Psoas muscle (tissue), 8 donors: ENCODE data around the gene MAPK9. TPM values are rescaled to one million over a fixed set of nuclear protein-coding genes. Genes with fewer than 3 reads are reported as not detected.

Experiments
- ATAC-seq, 4 donors: fragments of 200-7000 bp; cut with Tn5 transposase; one replicate each; pipeline ENCODE4 v1.9.1; 2020; ENCODE audit warnings: moderate library complexity in 3 of 4, mild to moderate bottlenecking in 2 of 4
- DNase-seq, 2 donors: peaks; one replicate each; pipeline ENCODE4 v3.0.0-alpha.2; 2020
- H3K27ac ChIP-seq: fragments of 200-600 bp; one replicate; pipeline ENCODE4 v1.8.0; 2022
- H3K27me3 ChIP-seq, 3 donors: fragments of 200-600 bp in 1 of 3; one replicate each; pipeline versions ENCODE4 v1.6.1 to v1.8.0; 2013 to 2022; ENCODE audit warnings: low read length in 2 of 3, mild to moderate bottlenecking in 2 of 3, moderate library complexity in 1 of 3; ENCODE audit not compliant: insufficient read depth in 3 of 3
- H3K36me3 ChIP-seq, 2 donors: fragments of 200-600 bp in 1 of 2; one replicate each; pipeline versions ENCODE4 v1.6.1 to v1.8.0; 2013 to 2022; ENCODE audit warnings: low read depth in 1 of 2, mild to moderate bottlenecking in 1 of 2, moderate library complexity in 1 of 2; ENCODE audit not compliant: insufficient read depth in 1 of 2
- H3K4me1 ChIP-seq: fragments of 200-600 bp; one replicate; pipeline ENCODE4 v1.8.0; 2022
- H3K4me3 ChIP-seq: fragments of 200-600 bp; one replicate; pipeline ENCODE4 v1.8.0; 2022; ENCODE audit warnings: mild to moderate bottlenecking
- H3K9me3 ChIP-seq: fragments of 200-600 bp; one replicate; pipeline ENCODE4 v1.8.0; 2022
- WGBS, 3 donors: extraction: QIAGEN DNeasy Blood & Tissue Kit; methylation state at CpG; one replicate each; pipeline versions ENCODE4 v1.1.6 to v1.1.7; 2013; 5-methylcytosine and 5-hydroxymethylcytosine counted together
- intact Hi-C, 2 donors: fragments of 100-400 bp; cut with DNase I; formaldehyde crosslinking; loops; one replicate each; pipeline versions ENCODE4 v1.11.0 to v1.14.2; 2022
- polyA plus RNA-seq, 3 donors: library from polyadenylated mRNA; stranded (reverse); fragments of 200-250 nt; gene quantifications; one replicate each; pipeline ENCODE4 v1.2.3, GENCODE V29; 2013
- total RNA-seq, 4 donors: library from RNA; stranded (reverse); fragmentation: NEBNext Ultra II Directional in 2 of 4; extraction: Animal tissue kit (Norgen Biotek cat#: 25700) in 2 of 4; gene quantifications; one replicate each; pipeline versions ENCODE4 v1.2.1 to v1.2.4, GENCODE V29; 2021 to 2023
- TF ChIP-seq, protein P1 (sequence below): fragments of 200-600 bp; IDR thresholded peaks from one replicate; pipeline ENCODE4 v1.8.0; 2022; ENCODE audit warnings: antibody characterized with exemption
- donor health status: healthy with polysubstance abuse.
- donor health status: DM: no; HTN: no; CAD: no; lungs with moderate emphysema.
- donor health status: Bipolar disorder and iron deficiency.
- donor health status: healthy.
- donor health status: DM: yes; HTN: yes; CAD: no.
- donor health status: DM: no; HTN: no; CAD: no.
- donor health status: DM: no; HTN: no; CAD: no.
- donor health status: DM: yes; HTN: yes; CAD: no.

MAPK9 gene
- total and polyA plus RNA-seq, 7 donors, result 16.1 to 40.1 (median 34.3) TPM

DNA sequence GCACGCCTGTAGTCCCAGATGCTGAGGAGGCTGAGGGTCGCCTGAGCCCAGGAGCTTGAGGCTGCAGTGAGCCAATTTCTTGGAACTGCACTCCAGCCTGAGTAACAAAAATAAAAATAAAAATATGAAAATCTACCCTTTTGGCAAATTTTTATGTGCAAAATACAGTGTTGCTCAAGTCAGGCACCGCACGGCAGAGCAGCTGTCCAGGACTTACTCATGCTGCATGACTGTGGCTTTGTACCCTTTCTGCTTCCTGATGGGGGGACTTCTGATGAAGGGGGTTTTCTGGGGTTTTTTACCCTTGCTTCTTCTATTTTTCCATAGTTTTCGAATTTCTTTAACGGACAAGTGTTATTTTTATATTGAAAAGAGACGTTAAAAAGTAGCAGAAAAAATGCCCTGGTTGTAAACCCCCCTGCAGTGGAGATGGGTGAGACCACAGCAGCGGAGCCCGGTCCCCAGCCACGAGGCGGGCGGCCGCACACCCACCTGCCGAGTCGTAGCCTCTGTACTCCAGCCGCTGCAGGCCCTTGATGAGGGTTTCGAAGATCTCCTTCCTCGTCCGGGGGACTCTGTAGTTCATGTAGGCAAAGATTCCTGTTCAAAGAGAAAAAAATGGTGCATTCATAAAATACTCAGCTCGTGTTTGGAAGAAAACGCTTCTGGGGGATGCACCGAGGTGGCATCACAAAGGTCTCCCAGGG lies 46.3 kb upstream of the MAPK9 start:
- peaks cover 0 to 2% (median 0%) of the 10 kb centered on the region in 3 donors for H3K27me3 ChIP-seq
- TF ChIP-seq, protein P1, sequence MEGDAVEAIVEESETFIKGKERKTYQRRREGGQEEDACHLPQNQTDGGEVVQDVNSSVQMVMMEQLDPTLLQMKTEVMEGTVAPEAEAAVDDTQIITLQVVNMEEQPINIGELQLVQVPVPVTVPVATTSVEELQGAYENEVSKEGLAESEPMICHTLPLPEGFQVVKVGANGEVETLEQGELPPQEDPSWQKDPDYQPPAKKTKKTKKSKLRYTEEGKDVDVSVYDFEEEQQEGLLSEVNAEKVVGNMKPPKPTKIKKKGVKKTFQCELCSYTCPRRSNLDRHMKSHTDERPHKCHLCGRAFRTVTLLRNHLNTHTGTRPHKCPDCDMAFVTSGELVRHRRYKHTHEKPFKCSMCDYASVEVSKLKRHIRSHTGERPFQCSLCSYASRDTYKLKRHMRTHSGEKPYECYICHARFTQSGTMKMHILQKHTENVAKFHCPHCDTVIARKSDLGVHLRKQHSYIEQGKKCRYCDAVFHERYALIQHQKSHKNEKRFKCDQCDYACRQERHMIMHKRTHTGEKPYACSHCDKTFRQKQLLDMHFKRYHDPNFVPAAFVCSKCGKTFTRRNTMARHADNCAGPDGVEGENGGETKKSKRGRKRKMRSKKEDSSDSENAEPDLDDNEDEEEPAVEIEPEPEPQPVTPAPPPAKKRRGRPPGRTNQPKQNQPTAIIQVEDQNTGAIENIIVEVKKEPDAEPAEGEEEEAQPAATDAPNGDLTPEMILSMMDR, result no peak
- H3K36me3 ChIP-seq, result peaks cover 0 to 4% of the 10 kb centered on the region in 2 donors
- intact Hi-C loops, result no loop called here
- ATAC-seq, result no peak
- no peak overlapping the region for H3K4me3 ChIP-seq
- no peaks in the 10 kb centered on the region for H3K4me1 ChIP-seq
- no peak for DNase-seq
- H3K27ac ChIP-seq, result no peak overlapping the region
- WGBS, 3 donors, result 86 to 93% (median 92%) methylated on average over 22 of the region's 22 CpGs
- no peaks in the 10 kb centered on the region for H3K9me3 ChIP-seq

DNA sequence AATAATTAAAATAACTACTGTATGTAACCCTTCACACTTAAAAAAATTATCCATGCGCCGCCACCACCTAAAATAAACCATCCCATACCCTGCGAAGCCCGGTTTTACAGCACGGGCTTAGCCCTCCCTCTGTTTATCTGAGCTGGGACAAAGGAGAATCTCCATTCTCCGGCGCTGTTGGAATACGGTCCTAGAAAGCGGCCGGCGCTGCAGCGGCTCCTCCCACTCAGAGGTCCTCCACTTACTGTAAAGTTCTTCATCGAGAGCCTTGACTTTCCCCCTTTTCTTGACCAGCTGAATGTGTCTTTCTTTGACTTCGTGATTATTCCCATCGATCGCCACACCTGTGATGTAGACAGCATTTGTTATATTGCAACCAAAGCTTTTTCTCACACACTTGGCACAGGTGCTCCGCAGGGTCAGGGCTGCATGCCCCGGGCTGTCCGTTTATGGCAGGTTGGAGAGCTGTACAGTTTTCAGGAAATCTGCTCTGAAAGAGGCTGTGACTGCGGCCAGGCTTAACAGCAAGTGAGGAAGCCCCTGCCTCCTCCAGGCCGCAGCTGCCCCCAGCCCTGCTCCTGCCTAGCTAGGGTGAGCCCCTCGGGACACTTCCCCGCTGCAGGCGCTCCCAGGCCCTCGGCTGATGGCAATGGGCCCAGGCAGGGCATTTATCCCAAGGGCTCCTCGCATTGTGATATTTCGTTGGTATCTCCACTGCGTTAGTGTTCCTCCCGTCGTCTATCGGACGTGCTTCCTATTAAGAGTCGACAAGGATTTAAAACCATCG lies 44.5 kb upstream of the MAPK9 start:
- ATAC-seq, result no peak
- intact Hi-C loops, result no loop called here
- no peaks in the 10 kb centered on the region for H3K4me1 ChIP-seq
- no peaks in the 10 kb centered on the region for H3K9me3 ChIP-seq
- no peak overlapping the region for H3K27ac ChIP-seq
- TF ChIP-seq, protein P1, result no peak
- WGBS, 3 donors, result 90 to 93% (median 92%) methylated on average over 34 of the region's 34 CpGs
- no peak for DNase-seq
- H3K36me3 ChIP-seq, result peaks cover 0 to 4% of the 10 kb centered on the region in 2 donors
- peaks cover 0 to 2% (median 0%) of the 10 kb centered on the region in 3 donors for H3K27me3 ChIP-seq
- H3K4me3 ChIP-seq, result no peak overlapping the region

DNA sequence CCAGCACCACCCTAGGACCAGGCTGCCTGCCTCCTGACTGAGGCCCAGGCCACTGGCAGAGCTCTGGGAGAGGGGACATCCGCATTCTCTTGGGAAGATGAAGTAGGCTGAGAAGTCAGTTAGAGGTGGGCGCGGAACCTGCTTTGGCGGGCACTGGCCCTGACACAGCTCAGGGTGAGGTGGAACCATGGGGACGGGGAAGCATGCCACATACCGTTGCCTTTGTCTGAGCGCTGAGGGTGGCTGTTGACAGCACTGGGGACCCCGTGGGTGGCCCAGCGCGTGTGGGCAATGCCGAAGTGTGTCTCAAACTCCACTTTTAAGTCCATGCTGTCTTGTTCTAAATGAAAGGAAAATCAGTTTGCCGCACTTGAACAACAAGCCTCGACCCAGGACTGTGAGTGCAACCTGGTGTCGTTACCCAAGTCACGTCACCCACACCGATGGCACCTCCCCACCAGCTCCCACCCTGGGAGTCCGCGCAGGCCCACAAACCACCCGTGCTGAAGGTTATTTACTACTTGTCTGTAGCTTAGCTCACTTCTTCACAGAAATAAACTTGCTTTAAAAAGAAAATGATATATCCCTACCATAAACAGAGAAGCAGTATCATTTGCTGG lies 43.8 kb upstream of the MAPK9 start:
- peaks cover 0 to 2% (median 0%) of the 10 kb centered on the region in 3 donors for H3K27me3 ChIP-seq
- no peaks in the 10 kb centered on the region for H3K9me3 ChIP-seq
- H3K36me3 ChIP-seq, result peaks cover 0 to 4% of the 10 kb centered on the region in 2 donors
- ATAC-seq (no peak), DNase-seq (no peak)
- H3K4me3 ChIP-seq, result no peak overlapping the region
- H3K27ac ChIP-seq, result no peak overlapping the region
- H3K4me1 ChIP-seq, result no peaks in the 10 kb centered on the region
- whole genome bisulfite sequencing, 3 donors, result 94 to 98% (median 96%) methylated on average over 19 of the region's 19 CpGs
- TF ChIP-seq, protein P1, result no peak
- intact Hi-C loops, result no loop called here

DNA sequence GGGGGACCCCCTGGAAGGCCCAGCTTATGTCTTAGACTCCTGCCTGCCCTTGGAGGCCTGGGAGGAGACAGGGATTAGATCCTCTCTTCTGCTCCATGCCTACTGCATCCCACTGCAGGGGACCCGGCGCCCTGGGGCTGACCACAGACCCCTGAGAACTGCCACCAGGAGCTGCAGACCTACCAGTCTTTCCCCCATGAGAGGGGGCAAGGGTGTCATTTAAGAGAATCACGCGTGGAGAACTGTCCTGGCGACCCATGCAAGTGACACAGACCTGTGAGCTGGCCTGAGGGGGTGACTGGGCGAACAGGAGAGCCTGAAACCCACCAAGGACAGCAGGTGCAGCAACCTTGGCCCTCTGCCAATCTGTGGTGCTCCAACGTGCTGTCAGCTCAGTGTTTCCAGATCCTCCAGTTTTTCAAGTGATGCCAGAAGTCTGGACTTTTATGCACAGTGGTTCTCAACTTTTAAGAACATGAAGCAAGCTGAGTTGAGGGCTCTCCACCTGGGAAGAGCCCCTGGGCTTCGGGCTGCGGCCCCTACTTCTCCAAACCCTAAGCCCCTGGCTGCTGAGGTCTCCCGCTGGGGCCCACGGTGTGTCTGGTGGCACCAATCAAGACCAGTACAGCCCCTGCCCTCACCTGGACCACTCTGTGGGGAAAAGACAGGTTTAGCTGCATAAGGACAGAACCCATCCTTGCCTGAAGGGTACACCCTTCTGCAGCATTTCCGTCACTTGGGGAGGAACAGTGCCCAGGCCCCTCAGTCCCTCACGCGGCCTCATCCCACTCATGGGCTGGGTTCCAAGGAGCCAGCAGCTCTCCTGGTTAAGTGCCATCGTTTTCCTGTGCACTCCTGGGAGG lies 43.1 kb upstream of the MAPK9 start:
- Histone ChIP-seq H3K4me3 (no peak overlapping the region), H3K27ac (no peak overlapping the region), H3K27me3 (peaks cover 0 to 2% (median 0%) of the 10 kb centered on the region in 3 donors), H3K36me3 (peaks cover 0 to 4% of the 10 kb centered on the region in 2 donors), H3K4me1 (no peaks in the 10 kb centered on the region), H3K9me3 (no peaks in the 10 kb centered on the region)
- intact Hi-C loops, result no loop called here
- 84 to 85% (median 84%) methylated on average over 15 of the region's 15 CpGs for WGBS, 3 donors
- TF ChIP-seq, protein P1, result no peak
- no peak for DNase-seq
- ATAC-seq, result no peak
